Ishikawa (cell line): Measurements from ENCODE around the gene REXO1.

Experiments
- CREB1 ChIP-seq: IDR thresholded peaks from 2 replicates; pipeline ENCODE4 v1.6.1; 2012; ENCODE audit warnings: low read depth
- EGR1 ChIP-seq: IDR thresholded peaks from 2 replicates; pipeline ENCODE4 v1.6.1; 2012
- EP300 ChIP-seq: IDR thresholded peaks from 2 replicates; pipeline ENCODE4 v1.6.1; 2012; ENCODE audit warnings: borderline replicate concordance
- FOXM1 ChIP-seq: IDR thresholded peaks from 2 replicates; pipeline ENCODE4 v1.6.1; 2012; ENCODE audit warnings: low read depth, borderline replicate concordance
- NFIC ChIP-seq: IDR thresholded peaks from 2 replicates; pipeline ENCODE4 v1.6.1; 2012
- RAD21 ChIP-seq: IDR thresholded peaks from 2 replicates; pipeline ENCODE4 v1.6.1; 2012; ENCODE audit warnings: low read depth
- YY1 ChIP-seq: IDR thresholded peaks from 2 replicates; pipeline ENCODE4 v1.6.1; 2012; ENCODE audit warnings: low read depth
- TF ChIP-seq, protein P1 (sequence below): IDR thresholded peaks from 2 replicates; pipeline ENCODE4 v1.6.1; 2012; ENCODE audit warnings: low read depth, mild to moderate bottlenecking
- TF ChIP-seq, protein P2 (sequence below): IDR thresholded peaks from 2 replicates; pipeline ENCODE4 v1.6.1; 2012

DNA sequence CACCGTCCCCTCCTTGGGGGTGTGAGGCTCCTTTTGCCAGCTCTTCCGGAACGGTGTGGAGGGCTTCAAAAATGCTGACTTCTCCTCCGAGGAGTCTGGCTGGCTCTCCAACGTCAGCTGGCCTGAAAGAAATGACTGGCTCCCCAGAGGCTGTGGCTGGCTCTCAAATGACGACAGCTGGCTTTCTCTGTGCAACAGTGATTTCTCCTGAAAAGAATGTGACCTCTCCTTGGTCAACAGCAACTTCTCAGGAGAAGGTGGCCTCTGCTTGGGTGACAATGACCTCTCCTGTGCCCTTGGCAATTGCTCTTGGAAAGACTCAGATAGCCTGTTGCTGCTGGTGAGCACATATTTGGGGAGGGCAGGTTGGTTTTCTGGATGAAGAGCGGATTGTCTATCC, 65.8 kb downstream of the REXO1 start:
- TF ChIP-seq FOXM1 (no peak), RAD21 (no peak), EP300 (no peak), NFIC (no peak), YY1 (no peak), CREB1 (no peak), EGR1 (no peak)
- TF ChIP-seq, protein P1, sequence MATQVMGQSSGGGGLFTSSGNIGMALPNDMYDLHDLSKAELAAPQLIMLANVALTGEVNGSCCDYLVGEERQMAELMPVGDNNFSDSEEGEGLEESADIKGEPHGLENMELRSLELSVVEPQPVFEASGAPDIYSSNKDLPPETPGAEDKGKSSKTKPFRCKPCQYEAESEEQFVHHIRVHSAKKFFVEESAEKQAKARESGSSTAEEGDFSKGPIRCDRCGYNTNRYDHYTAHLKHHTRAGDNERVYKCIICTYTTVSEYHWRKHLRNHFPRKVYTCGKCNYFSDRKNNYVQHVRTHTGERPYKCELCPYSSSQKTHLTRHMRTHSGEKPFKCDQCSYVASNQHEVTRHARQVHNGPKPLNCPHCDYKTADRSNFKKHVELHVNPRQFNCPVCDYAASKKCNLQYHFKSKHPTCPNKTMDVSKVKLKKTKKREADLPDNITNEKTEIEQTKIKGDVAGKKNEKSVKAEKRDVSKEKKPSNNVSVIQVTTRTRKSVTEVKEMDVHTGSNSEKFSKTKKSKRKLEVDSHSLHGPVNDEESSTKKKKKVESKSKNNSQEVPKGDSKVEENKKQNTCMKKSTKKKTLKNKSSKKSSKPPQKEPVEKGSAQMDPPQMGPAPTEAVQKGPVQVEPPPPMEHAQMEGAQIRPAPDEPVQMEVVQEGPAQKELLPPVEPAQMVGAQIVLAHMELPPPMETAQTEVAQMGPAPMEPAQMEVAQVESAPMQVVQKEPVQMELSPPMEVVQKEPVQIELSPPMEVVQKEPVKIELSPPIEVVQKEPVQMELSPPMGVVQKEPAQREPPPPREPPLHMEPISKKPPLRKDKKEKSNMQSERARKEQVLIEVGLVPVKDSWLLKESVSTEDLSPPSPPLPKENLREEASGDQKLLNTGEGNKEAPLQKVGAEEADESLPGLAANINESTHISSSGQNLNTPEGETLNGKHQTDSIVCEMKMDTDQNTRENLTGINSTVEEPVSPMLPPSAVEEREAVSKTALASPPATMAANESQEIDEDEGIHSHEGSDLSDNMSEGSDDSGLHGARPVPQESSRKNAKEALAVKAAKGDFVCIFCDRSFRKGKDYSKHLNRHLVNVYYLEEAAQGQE: no peak
- TF ChIP-seq, protein P2, sequence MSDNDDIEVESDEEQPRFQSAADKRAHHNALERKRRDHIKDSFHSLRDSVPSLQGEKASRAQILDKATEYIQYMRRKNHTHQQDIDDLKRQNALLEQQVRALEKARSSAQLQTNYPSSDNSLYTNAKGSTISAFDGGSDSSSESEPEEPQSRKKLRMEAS: no peak
